ENCODE measurements around the gene MPHOSPH10.

DNA sequence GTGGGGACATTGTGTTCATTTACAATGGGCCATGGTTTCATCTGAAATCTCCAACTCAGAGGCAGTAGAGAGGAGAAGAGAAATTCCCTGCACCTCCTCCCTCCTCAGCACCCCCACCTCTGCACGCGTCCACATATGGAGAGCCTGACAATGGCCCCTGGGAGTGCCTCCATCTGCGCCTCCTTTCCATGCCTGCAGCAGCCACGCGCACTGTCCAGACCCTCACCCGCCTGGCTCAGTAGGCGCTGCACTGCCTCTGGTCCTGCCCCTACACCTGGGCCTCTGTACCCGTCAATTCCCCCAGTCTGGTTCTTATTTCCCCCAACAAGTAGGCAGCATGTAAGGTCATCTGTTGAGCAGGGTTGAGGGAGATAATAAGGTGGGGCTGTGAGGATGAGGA is 23.8 kb downstream of the MPHOSPH10 start:
- TF ChIP-seq, protein P1, sequence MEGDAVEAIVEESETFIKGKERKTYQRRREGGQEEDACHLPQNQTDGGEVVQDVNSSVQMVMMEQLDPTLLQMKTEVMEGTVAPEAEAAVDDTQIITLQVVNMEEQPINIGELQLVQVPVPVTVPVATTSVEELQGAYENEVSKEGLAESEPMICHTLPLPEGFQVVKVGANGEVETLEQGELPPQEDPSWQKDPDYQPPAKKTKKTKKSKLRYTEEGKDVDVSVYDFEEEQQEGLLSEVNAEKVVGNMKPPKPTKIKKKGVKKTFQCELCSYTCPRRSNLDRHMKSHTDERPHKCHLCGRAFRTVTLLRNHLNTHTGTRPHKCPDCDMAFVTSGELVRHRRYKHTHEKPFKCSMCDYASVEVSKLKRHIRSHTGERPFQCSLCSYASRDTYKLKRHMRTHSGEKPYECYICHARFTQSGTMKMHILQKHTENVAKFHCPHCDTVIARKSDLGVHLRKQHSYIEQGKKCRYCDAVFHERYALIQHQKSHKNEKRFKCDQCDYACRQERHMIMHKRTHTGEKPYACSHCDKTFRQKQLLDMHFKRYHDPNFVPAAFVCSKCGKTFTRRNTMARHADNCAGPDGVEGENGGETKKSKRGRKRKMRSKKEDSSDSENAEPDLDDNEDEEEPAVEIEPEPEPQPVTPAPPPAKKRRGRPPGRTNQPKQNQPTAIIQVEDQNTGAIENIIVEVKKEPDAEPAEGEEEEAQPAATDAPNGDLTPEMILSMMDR (conservative IDR thresholded peaks at IDR 0.05): no peak
- no peak for TF ChIP-seq EZH2 (IDR thresholded peaks at IDR 0.05; ENCODE audit: low read depth)

Data from PC-9 (cell line).